GM21381 (cell line): ENCODE measurements around the gene FOXO3.
A peak's percentile ranks its signal among the peaks of the same experiment; 100 is the strongest.
"Not testable (repeated sequence)": the region's sequence is repeated elsewhere in the genome, so short reads cannot be mapped to it uniquely, and the experiment has no call there.

ENCODE experiments used
- ATAC-seq: cut with Tn5 transposase; IDR thresholded peaks from one replicate; pipeline ENCODE4 v1.9.1; 2021; ENCODE audit warnings: mild to moderate bottlenecking, moderate library complexity; ENCODE audit not compliant: unreplicated experiment

FOXO3 gene

GRCh38 chr6:108555399-108556052 is 5.2 kb upstream of the FOXO3 start:
- no peak for ATAC-seq

GRCh38 chr6:108556250-108556649 is 4.5 kb upstream of the FOXO3 start:
- ATAC-seq: no peak

GRCh38 chr6:108556866-108557493 is 3.7 kb upstream of the FOXO3 start:
- no peak for ATAC-seq

GRCh38 chr6:108557494-108558371 is 3.0 kb upstream of the FOXO3 start:
- no peak for ATAC-seq

GRCh38 chr6:108558372-108559096 is 2.2 kb upstream of the FOXO3 start:
- ATAC-seq: peak; percentile 53

- peak; percentile 43 for ATAC-seq
These were observed 1.4 kb upstream of the FOXO3 start for GRCh38 chr6:108559097-108559883.

GRCh38 chr6:108559884-108560462 is 744 bp upstream of the FOXO3 start:
- peak; percentile 5 for ATAC-seq

GRCh38 chr6:108561309-108561647 is 561 bp downstream of the FOXO3 start:
- ATAC-seq: not testable (repeated sequence)

GRCh38 chr6:108561742-108562502 is 1.2 kb downstream of the FOXO3 start:
- no peak for ATAC-seq

GRCh38 chr6:108562503-108562993 is 1.8 kb downstream of the FOXO3 start:
- ATAC-seq: no peak

- no peak for ATAC-seq
These were observed 2.6 kb downstream of the FOXO3 start for GRCh38 chr6:108563292-108563691.

- ATAC-seq: no peak
These were observed 3.5 kb downstream of the FOXO3 start for GRCh38 chr6:108564178-108564577.

- peak; percentile 77 for ATAC-seq
These were observed 4.5 kb downstream of the FOXO3 start for GRCh38 chr6:108565091-108565766.

GRCh38 chr6:108565893-108566292 is 5.2 kb downstream of the FOXO3 start:
- ATAC-seq: no peak

GRCh38 chr6:108566406-108566805 is 5.7 kb downstream of the FOXO3 start:
- ATAC-seq: no peak

GRCh38 chr6:108568101-108568500 is 7.4 kb downstream of the FOXO3 start:
- no peak for ATAC-seq

- no peak for ATAC-seq
These were observed 8.0 kb downstream of the FOXO3 start for GRCh38 chr6:108568551-108569305.

- no peak for ATAC-seq
These were observed 9.8 kb downstream of the FOXO3 start for GRCh38 chr6:108570517-108570916.
